ENCODE results near the gene MC1R. TPM values are rescaled to one million over a fixed set of nuclear protein-coding genes. Genes with fewer than 3 reads are reported as not detected.

MC1R gene
- total and polyA plus RNA-seq, 4 experiments from 2014 or later, result 0.22 to 13.5 (median 12.6) TPM; not detected in 1

DNA sequence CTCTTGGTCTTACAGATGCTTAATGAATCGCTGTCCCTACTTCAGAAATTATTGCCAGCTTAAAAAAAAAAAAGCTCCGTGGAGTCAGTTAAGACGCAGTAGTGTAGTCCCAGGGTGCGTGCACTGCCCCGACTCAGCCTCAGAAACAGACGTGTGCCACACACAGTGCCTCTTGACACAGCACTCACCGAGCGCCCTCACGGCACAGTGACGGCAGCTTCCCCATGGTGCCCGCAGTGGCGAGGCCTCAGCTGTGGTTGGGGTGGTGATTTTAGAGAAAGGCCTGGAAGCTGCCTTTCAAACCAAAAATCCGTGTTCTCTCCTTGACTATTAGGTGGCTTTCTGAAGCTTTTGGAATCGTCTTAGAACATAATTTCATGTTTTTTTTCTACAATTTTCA, 31.4 kb upstream of the MC1R start:
- H3K36me3 ChIP-seq (ENCODE audit: insufficient read depth, low read length), result peaks cover 54% of the 10 kb centered on the region
- intact Hi-C loops (cut with micrococcal nuclease), result no loop called here

DNA sequence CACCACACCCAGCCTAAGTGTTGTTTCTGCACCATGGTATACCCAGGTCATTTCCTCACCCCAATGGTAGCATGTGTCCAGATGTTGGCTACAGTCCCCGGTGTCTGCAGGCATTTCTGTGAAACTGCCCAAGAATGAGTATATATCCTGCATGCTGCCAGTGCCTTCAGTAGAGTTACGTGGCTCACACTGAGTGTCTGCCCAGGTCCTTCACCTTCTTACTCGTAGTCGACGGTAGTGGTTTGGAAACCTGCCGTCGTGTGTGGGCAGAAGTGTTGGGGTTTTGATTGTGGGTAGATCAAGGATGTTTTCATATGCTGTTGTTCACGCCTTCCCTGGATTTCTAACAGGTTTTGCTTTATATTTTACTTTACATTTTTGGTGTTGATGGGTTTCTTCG, 28.5 kb upstream of the MC1R start:
- no peak overlapping the region for H3K4me3 Mint-ChIP-seq
- Histone ChIP-seq H3K4me1 (ENCODE audit: insufficient read depth, low read length) (peaks cover 4% of the 10 kb centered on the region), H3K27ac (ENCODE audit: low read depth, low read length) (no peak overlapping the region), H3K9me3 (ENCODE audit: control insufficient read depth in 1 of 2, low read length in 2 of 2) (no peaks in the 10 kb centered on the region), H3K27me3 (ENCODE audit: insufficient read depth, low read length) (no peaks in the 10 kb centered on the region), H3K4me3 (ENCODE audit: low read length in 2 of 2) (no peak overlapping the region), H3K36me3 (ENCODE audit: insufficient read depth, low read length) (peaks cover 45% of the 10 kb centered on the region)
- H3K36me3 Mint-ChIP-seq, result peaks cover 26 to 63% of the 10 kb centered on the region in 2 donors
- peak overlapping the region in 2 of 7 donors; percentile 33 to 62 for H3K27ac Mint-ChIP-seq
- H3K4me1 Mint-ChIP-seq, result peaks cover 6 to 8% (median 7%) of the 10 kb centered on the region in 4 donors
- intact Hi-C loops (cut with micrococcal nuclease), result no loop called here
- no peak for DNase-seq
- H3K27me3 Mint-ChIP-seq, result no peaks in the 10 kb centered on the region
- ChIA-PET POLR2A (ENCODE audit: partially characterized antibody) (no interaction called here), CTCF (ENCODE audit: partially characterized antibody) (interaction anchor here (0.7 kb wide), 1 partner anchor 9 kb away, joined by 3 read pairs; no protein-coding TSS in a partner anchor)
- H3K9me3 Mint-ChIP-seq, result peaks cover 0 to 2% (median 0%) of the 10 kb centered on the region in 8 donors

More for the DNA sequence above, 31.4 kb upstream of the MC1R start:
- ChIA-PET POLR2A (ENCODE audit: partially characterized antibody) (no interaction called here), CTCF (ENCODE audit: partially characterized antibody) (interaction anchor here (1.1 kb wide), 1 partner anchor 187 kb away, joined by 4 read pairs; no protein-coding TSS in a partner anchor)
- peaks cover 6 to 14% (median 11%) of the 10 kb centered on the region in 4 donors for H3K4me1 Mint-ChIP-seq
- H3K9me3 Mint-ChIP-seq, result peaks cover 0 to 2% (median 0%) of the 10 kb centered on the region in 8 donors
- no peaks in the 10 kb centered on the region for H3K9me3 ChIP-seq (ENCODE audit: control insufficient read depth in 1 of 2, low read length in 2 of 2)
- peaks cover 4% of the 10 kb centered on the region for H3K4me1 ChIP-seq (ENCODE audit: insufficient read depth, low read length)
- H3K4me3 ChIP-seq (ENCODE audit: low read length in 2 of 2), result no peak overlapping the region
- peak overlapping the region in 2 of 7 donors; percentile 54 to 59 for H3K27ac Mint-ChIP-seq
- DNase-seq, result no peak
- peaks cover 41 to 63% of the 10 kb centered on the region in 2 donors for H3K36me3 Mint-ChIP-seq
- H3K27me3 ChIP-seq (ENCODE audit: insufficient read depth, low read length), result no peaks in the 10 kb centered on the region
- H3K27ac ChIP-seq (ENCODE audit: low read depth, low read length), result no peak overlapping the region
- no peaks in the 10 kb centered on the region for H3K27me3 Mint-ChIP-seq
- H3K4me3 Mint-ChIP-seq, result no peak overlapping the region

DNA sequence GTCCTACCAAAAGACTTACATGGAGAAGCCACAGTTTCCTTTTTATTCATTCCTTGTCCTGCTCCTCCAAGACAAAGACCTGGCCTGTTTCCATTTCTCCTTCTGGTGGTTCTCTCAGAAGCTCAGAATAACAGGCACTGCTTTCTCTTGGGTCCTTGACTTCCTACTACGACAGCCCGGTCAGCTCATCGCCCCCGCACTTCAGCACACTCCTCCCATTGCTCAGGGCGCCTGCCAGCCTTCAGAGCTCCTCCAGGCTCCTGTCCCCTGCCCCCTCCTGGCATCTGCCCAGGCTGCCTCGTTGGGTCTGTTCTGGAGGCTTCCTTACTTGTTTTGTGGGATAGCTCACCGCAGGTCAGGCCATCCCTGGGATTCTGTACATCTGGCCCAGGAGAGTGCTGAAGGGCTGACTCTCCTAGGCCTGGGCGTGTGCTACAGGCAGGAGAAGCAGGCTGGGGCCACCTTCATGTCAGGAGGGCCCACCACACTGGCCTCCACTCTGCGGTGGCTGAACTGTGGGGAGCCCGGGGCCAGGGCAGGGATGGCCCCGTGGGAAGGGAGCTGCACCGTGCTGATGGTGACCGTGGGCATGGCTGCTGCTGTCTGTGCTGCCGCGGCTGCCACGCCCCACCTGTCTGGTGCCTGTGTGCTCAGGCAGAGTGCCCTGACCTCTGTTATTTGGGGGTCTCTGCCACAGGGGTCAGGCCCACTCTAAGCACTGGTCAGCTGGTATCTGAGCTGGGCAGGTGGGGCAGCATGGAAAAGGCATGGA, 27.6 kb upstream of the MC1R start:
- Mint-ChIP-seq H3K27me3 (no peaks in the 10 kb centered on the region), H3K4me3 (no peak overlapping the region), H3K36me3 (peaks cover 21 to 63% of the 10 kb centered on the region in 2 donors), H3K4me1 (peaks cover 4 to 7% (median 5%) of the 10 kb centered on the region in 4 donors), H3K9me3 (peaks cover 0 to 2% (median 0%) of the 10 kb centered on the region in 8 donors), H3K27ac (peak overlapping the region in 3 of 7 donors; percentile 55 to 84 (median 60))
- DNase-seq, result no peak
- H3K9me3 ChIP-seq (ENCODE audit: control insufficient read depth in 1 of 2, low read length in 2 of 2), result no peaks in the 10 kb centered on the region
- ChIA-PET CTCF (ENCODE audit: partially characterized antibody) (interaction anchor here (0.7 to 0.9 kb wide), 2 partner anchors 8 to 19 kb away, joined by 3 read pairs; no protein-coding TSS in a partner anchor), POLR2A (ENCODE audit: partially characterized antibody) (interaction anchor here (0.9 kb wide), 1 partner anchor 28 kb away, joined by 3 read pairs; the partner anchor contains the start of gene MC1R)
- no peak overlapping the region for H3K27ac ChIP-seq (ENCODE audit: low read depth, low read length)
- no peak overlapping the region for H3K4me3 ChIP-seq (ENCODE audit: low read length in 2 of 2)
- H3K27me3 ChIP-seq (ENCODE audit: insufficient read depth, low read length), result no peaks in the 10 kb centered on the region
- peaks cover 48% of the 10 kb centered on the region for H3K36me3 ChIP-seq (ENCODE audit: insufficient read depth, low read length)
- intact Hi-C loops (cut with micrococcal nuclease), result no loop called here
- peaks cover 4% of the 10 kb centered on the region for H3K4me1 ChIP-seq (ENCODE audit: insufficient read depth, low read length)

- intact Hi-C loops (cut with micrococcal nuclease), result no loop called here
- Histone ChIP-seq H3K9me3 (ENCODE audit: control insufficient read depth in 1 of 2, low read length in 2 of 2) (no peaks in the 10 kb centered on the region), H3K27ac (ENCODE audit: low read depth, low read length) (no peak overlapping the region), H3K27me3 (ENCODE audit: insufficient read depth, low read length) (no peaks in the 10 kb centered on the region), H3K4me3 (ENCODE audit: low read length in 2 of 2) (no peak overlapping the region), H3K36me3 (ENCODE audit: insufficient read depth, low read length) (peaks cover 46% of the 10 kb centered on the region), H3K4me1 (ENCODE audit: insufficient read depth, low read length) (peaks cover 4% of the 10 kb centered on the region)
- ChIA-PET CTCF (ENCODE audit: partially characterized antibody) (interaction anchor here (1.3 kb wide), 1 partner anchor 17 kb away, joined by 6 read pairs; no protein-coding TSS in a partner anchor), POLR2A (ENCODE audit: partially characterized antibody) (interaction anchor here (0.9 kb wide), 1 partner anchor 26 kb away, joined by 3 read pairs; the partner anchor contains the start of gene MC1R)
- Mint-ChIP-seq H3K4me1 (peaks cover 4 to 7% (median 5%) of the 10 kb centered on the region in 4 donors), H3K27ac (peak overlapping the region in 2 of 7 donors; percentile 30 to 60), H3K36me3 (peaks cover 18 to 58% of the 10 kb centered on the region in 2 donors), H3K4me3 (no peak overlapping the region), H3K27me3 (no peaks in the 10 kb centered on the region), H3K9me3 (peaks cover 0 to 2% (median 0%) of the 10 kb centered on the region in 8 donors)
- DNase-seq, result no peak
These were observed 26.5 kb upstream of the MC1R start for GRCh38 chr16:89892055-89892630.

GRCh38 chr16:89892635-89893034, 26.0 kb upstream of the MC1R start:
- Histone ChIP-seq H3K4me3 (ENCODE audit: low read length in 2 of 2) (no peak overlapping the region), H3K4me1 (ENCODE audit: insufficient read depth, low read length) (peaks cover 4% of the 10 kb centered on the region), H3K9me3 (ENCODE audit: control insufficient read depth in 1 of 2, low read length in 2 of 2) (no peaks in the 10 kb centered on the region), H3K27ac (ENCODE audit: low read depth, low read length) (no peak overlapping the region), H3K27me3 (ENCODE audit: insufficient read depth, low read length) (no peaks in the 10 kb centered on the region), H3K36me3 (ENCODE audit: insufficient read depth, low read length) (peaks cover 45% of the 10 kb centered on the region)
- Mint-ChIP-seq H3K27me3 (no peaks in the 10 kb centered on the region), H3K4me3 (no peak overlapping the region), H3K27ac (no peak overlapping the region), H3K36me3 (peaks cover 16 to 57% of the 10 kb centered on the region in 2 donors), H3K9me3 (peaks cover 0 to 2% (median 0%) of the 10 kb centered on the region in 8 donors), H3K4me1 (peaks cover 4 to 7% (median 5%) of the 10 kb centered on the region in 4 donors)
- ChIA-PET CTCF (ENCODE audit: partially characterized antibody) (interaction anchor here (1.3 kb wide), 1 partner anchor 16 kb away, joined by 6 read pairs; no protein-coding TSS in a partner anchor), POLR2A (ENCODE audit: partially characterized antibody) (no interaction called here)
- intact Hi-C loops (cut with micrococcal nuclease), result no loop called here
- no peak for DNase-seq

- peaks cover 4 to 7% (median 5%) of the 10 kb centered on the region in 4 donors for H3K4me1 Mint-ChIP-seq
- Histone ChIP-seq H3K36me3 (ENCODE audit: insufficient read depth, low read length) (peaks cover 47% of the 10 kb centered on the region), H3K27me3 (ENCODE audit: insufficient read depth, low read length) (no peaks in the 10 kb centered on the region), H3K4me1 (ENCODE audit: insufficient read depth, low read length) (peaks cover 4% of the 10 kb centered on the region), H3K27ac (ENCODE audit: low read depth, low read length) (no peak overlapping the region), H3K4me3 (ENCODE audit: low read length in 2 of 2) (no peak overlapping the region), H3K9me3 (ENCODE audit: control insufficient read depth in 1 of 2, low read length in 2 of 2) (no peaks in the 10 kb centered on the region)
- no peak overlapping the region for H3K27ac Mint-ChIP-seq
- no peak overlapping the region for H3K4me3 Mint-ChIP-seq
- DNase-seq, result no peak
- ChIA-PET CTCF (ENCODE audit: partially characterized antibody) (interaction anchor here (1.3 to 1.9 kb wide), 2 partner anchors 15 to 16 kb away, joined by 6 read pairs; no protein-coding TSS in a partner anchor), POLR2A (ENCODE audit: partially characterized antibody) (interaction anchor here (1.1 kb wide), 1 partner anchor 21 kb away, joined by 3 read pairs; the partner anchor contains the start of gene TCF25)
- H3K36me3 Mint-ChIP-seq, result peaks cover 17 to 58% of the 10 kb centered on the region in 2 donors
- no peaks in the 10 kb centered on the region for H3K27me3 Mint-ChIP-seq
- intact Hi-C loops (cut with micrococcal nuclease), result no loop called here
- no peaks in the 10 kb centered on the region for H3K9me3 Mint-ChIP-seq
These were observed 24.8 kb upstream of the MC1R start for GRCh38 chr16:89893642-89894548.

Data from CD4-positive, alpha-beta memory T cell (primary cell).